A549 (cell line): ENCODE data around the gene EIF1AD. TPM values are rescaled to one million over a fixed set of nuclear protein-coding genes. Genes with fewer than 3 reads are reported as not detected.

Source experiments
- ATAC-seq, 2 experiments: fragments of 200-7000 bp in 1 of 2; fragments of >200 bp in 1 of 2; cut with Nextera tagmentation in 1 of 2; cut with Tn5 transposase in 1 of 2; 3 replicates each; pipeline versions ENCODE4 v1.8.0 to v1.9.1; 2018 to 2020; ENCODE audit warnings: mild to moderate bottlenecking in 1 of 2, moderate library complexity in 1 of 2
- CTCF ChIA-PET: fragments of 300-600 bp; sonication (Branson Sonifier 250); formaldehyde crosslinking; extraction: SDS; loops from one replicate; lab custom pipeline; 2021; ENCODE audit warnings: antibody characterized with exemption, inconsistent platforms; lab: Yijun Ruan, JAX
- POLR2A ChIA-PET: fragments of 350-600 bp; formaldehyde crosslinking; extraction: SDS; loops from one replicate; lab custom pipeline; 2021; ENCODE audit warnings: antibody characterized with exemption, inconsistent platforms; lab: Yijun Ruan, JAX
- DNase-seq, 2 experiments: peaks; one replicate each; pipeline versions ENCODE4 v3.0.0 to v3.0.0-alpha.2; 2011 to 2016; ENCODE audit warnings: low read depth in 1 of 2, low spot score in 1 of 2
- FAIRE-seq: peaks from 2 replicates; lab custom pipeline; 2011; peaks lifted over from hg19 to GRCh38; lab: Jason Lieb, UNC
- H3K27ac ChIP-seq, 2 experiments: fragments of >200 bp; sonication (Bioruptor Twin); formaldehyde crosslinking; 3 replicates each; pipeline ENCODE4 v1.5.1; 2016 to 2017
- H3K4me1 ChIP-seq: fragments of >200 bp; sonication (Bioruptor Twin); formaldehyde crosslinking; 3 replicates; pipeline ENCODE4 v1.6.1; 2016
- H3K4me2 ChIP-seq: fragments of >200 bp; sonication (Bioruptor Twin); formaldehyde crosslinking; 3 replicates; pipeline ENCODE4 v1.6.1; 2016
- H3K4me3 ChIP-seq: fragments of >200 bp; sonication (Bioruptor Twin); formaldehyde crosslinking; 3 replicates; pipeline ENCODE4 v1.5.1; 2016
- H3K9me3 ChIP-seq: fragments of >200 bp; sonication (Bioruptor Twin); formaldehyde crosslinking; 3 replicates; pipeline ENCODE4 v1.6.1; 2016
- BHLHE40 ChIP-seq: IDR thresholded peaks from 2 replicates; pipeline ENCODE4 v1.6.1; 2012; ENCODE audit warnings: low read depth, low read length, inconsistent platforms
- EHMT2 ChIP-seq: fragments of 200-600 bp; sonication (generic); IDR thresholded peaks from 2 replicates; pipeline ENCODE4 v1.6.1; 2016; ENCODE audit warnings: antibody characterized with exemption, low read depth, mild to moderate bottlenecking, moderate library complexity
- ESRRA ChIP-seq: fragments of 150-350 bp; IDR thresholded peaks from 2 replicates; pipeline ENCODE4 v1.6.1; 2014; ENCODE audit warnings: mild to moderate bottlenecking, low read length, borderline replicate concordance
- FOSL2 ChIP-seq, 2 experiments: fragments of 450-650 bp in 1 of 2; fragments of >200 bp in 1 of 2; sonication (Bioruptor Twin) in 1 of 2; formaldehyde crosslinking; IDR thresholded peaks; 2 replicates each; pipeline versions ENCODE4 v1.5.0 to v1.6.1; 2016 to 2020; ENCODE audit warnings: mild to moderate bottlenecking in 1 of 2, moderate library complexity in 1 of 2
- FOXS1 ChIP-seq: fragments of 250-450 bp; sonication (Bioruptor Pico); IDR thresholded peaks from 2 replicates; pipeline ENCODE4 v1.5.0; 2020; ENCODE audit warnings: mild to moderate bottlenecking, moderate library complexity
- HOXA7 ChIP-seq: fragments of 250-450 bp; sonication (Bioruptor Pico); IDR thresholded peaks from 2 replicates; pipeline ENCODE4 v1.5.0; 2020; ENCODE audit warnings: mild to moderate bottlenecking, moderate library complexity
- KDM1A ChIP-seq: fragments of 200-600 bp; sonication (generic); IDR thresholded peaks from 2 replicates; pipeline ENCODE4 v1.6.1; 2016; ENCODE audit warnings: low read depth, mild to moderate bottlenecking
- MAFK ChIP-seq: fragments of 450-650 bp; IDR thresholded peaks from 2 replicates; pipeline ENCODE4 v1.6.1; 2014; ENCODE audit not compliant: partially characterized antibody
- MAZ ChIP-seq: fragments of 150-350 bp; IDR thresholded peaks from 2 replicates; pipeline ENCODE4 v1.6.1; 2014; ENCODE audit warnings: antibody characterized with exemption, low read depth, low read length, borderline replicate concordance
- NR3C1 ChIP-seq: fragments of >200 bp; sonication (Bioruptor Twin); formaldehyde crosslinking; IDR thresholded peaks from 3 replicates; pipeline ENCODE4 v1.6.1; 2017
- POLR2A ChIP-seq: IDR thresholded peaks from 2 replicates; pipeline ENCODE4 v1.6.1; 2012; ENCODE audit warnings: mild to moderate bottlenecking, low read length
- POLR2AphosphoS2 ChIP-seq: conservative IDR thresholded peaks from 2 replicates; pipeline ENCODE4 v1.6.1; 2012; ENCODE audit warnings: low read length, improper control_type of control experiment, inconsistent platforms
- RAD21 ChIP-seq, 2 experiments: fragments of >200 bp in 1 of 2; sonication (Bioruptor Twin) in 1 of 2; formaldehyde crosslinking in 1 of 2; IDR thresholded peaks in 1 of 2; conservative IDR thresholded peaks in 1 of 2; 2 replicates in 1 of 2; 3 replicates in 1 of 2; pipeline ENCODE4 v1.6.1; 2012 to 2018; ENCODE audit warnings: inconsistent platforms in 1 of 2
- RFX5 ChIP-seq: fragments of 450-650 bp; IDR thresholded peaks from 2 replicates; pipeline ENCODE4 v1.7.1; 2014; ENCODE audit warnings: antibody characterized with exemption, mild to moderate bottlenecking, moderate library complexity
- RNF2 ChIP-seq: fragments of 200-600 bp; sonication (generic); IDR thresholded peaks from 2 replicates; pipeline ENCODE4 v1.6.1; 2016; ENCODE audit warnings: low read depth, mild to moderate bottlenecking, antibody characterized with exemption, moderate library complexity, borderline replicate concordance
- SMC3 ChIP-seq: fragments of >200 bp; sonication (Bioruptor Twin); formaldehyde crosslinking; IDR thresholded peaks from 3 replicates; pipeline ENCODE4 v1.6.1; 2018; ENCODE audit warnings: inconsistent platforms
- SREBF2 ChIP-seq: fragments of 450-650 bp; IDR thresholded peaks from 2 replicates; pipeline ENCODE4 v1.6.1; 2014; ENCODE audit warnings: mild to moderate bottlenecking, moderate library complexity
- TP53 ChIP-seq: fragments of 250-450 bp; sonication (Bioruptor Pico); IDR thresholded peaks from 2 replicates; pipeline ENCODE4 v1.5.0; 2021; ENCODE audit warnings: mild to moderate bottlenecking, moderate library complexity
- ZC3H11A ChIP-seq: fragments of 450-650 bp; IDR thresholded peaks from 2 replicates; pipeline ENCODE4 v1.6.1; 2014; ENCODE audit warnings: antibody characterized with exemption, mild to moderate bottlenecking
- WGBS: methylation state at CpG from one replicate; pipeline ENCODE4 v1.1.6; 2017; ENCODE audit errors: missing lambda C conversion rate; 5-methylcytosine and 5-hydroxymethylcytosine counted together
- polyA plus RNA-seq, 4 experiments: library from polyadenylated mRNA; depleted of rRNA in 3 of 4; stranded (reverse); fragments of >200 nt; fragmentation: RNase III in 1 of 4; extraction: RNeasy Plus Mini Kit Qiagen cat#74134 plus additional on column Dnase treatment in 1 of 4; gene quantifications; 2 replicates in 3 of 4; 3 replicates in 1 of 4; pipeline ENCODE4 v1.2.3, GENCODE V29; 2011 to 2017
- TF ChIP-seq, protein P1 (sequence below): IDR thresholded peaks from 2 replicates; pipeline ENCODE4 v1.6.1; 2012; ENCODE audit warnings: low read depth, borderline replicate concordance
- TF ChIP-seq, protein P2 (sequence below): fragments of >200 bp; sonication (Bioruptor Twin); formaldehyde crosslinking; IDR thresholded peaks from 2 replicates; pipeline ENCODE4 v1.6.1; 2016
- TF ChIP-seq, protein P3 (sequence below): fragments of >200 bp; sonication (Bioruptor Twin); formaldehyde crosslinking; IDR thresholded peaks from 3 replicates; pipeline ENCODE4 v1.5.1; 2016
- TF ChIP-seq, protein P4 (sequence below): fragments of 200-600 bp; sonication (generic); IDR thresholded peaks from 2 replicates; pipeline ENCODE4 v1.6.1; 2016; ENCODE audit warnings: antibody characterized with exemption, mild to moderate bottlenecking, moderate library complexity

EIF1AD gene
- polyA plus RNA-seq, 2 of the 4 experiments (the other 2 are of a cell fraction), result 38.6 to 41.0 TPM

DNA sequence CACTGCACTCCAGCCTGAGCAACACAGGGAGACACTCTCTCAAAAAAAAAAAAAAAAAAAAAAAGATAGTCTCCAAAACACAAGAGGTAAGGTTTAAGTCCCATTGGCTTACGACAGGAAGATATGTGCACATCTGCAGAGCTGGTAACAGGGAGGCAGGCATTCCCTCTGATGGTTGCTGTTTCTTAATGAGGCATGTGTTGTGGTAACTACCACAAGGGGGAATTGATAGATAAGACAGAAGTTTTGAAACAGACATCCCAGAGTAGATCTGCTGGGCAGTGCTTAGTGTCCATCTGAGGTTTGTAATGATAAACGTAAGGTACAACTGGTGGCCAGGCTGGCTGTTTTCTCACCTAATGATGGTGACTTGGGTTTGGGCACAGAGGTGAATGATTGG, 4.7 kb downstream of the EIF1AD start:
- POLR2A ChIA-PET, result no interaction called here
- ATAC-seq, result no peak
- 95% methylated on average over 2 of the region's 2 CpGs for WGBS
- no peak for TF ChIP-seq ZC3H11A
- no peak for TF ChIP-seq HOXA7 (CRISPR knock-in tag)
- TF ChIP-seq RAD21 (conservative IDR thresholded peaks at IDR 0.05 in 1 of 2, IDR thresholded peaks at IDR 0.05 in 1 of 2), result no peak
- TF ChIP-seq, protein P1, sequence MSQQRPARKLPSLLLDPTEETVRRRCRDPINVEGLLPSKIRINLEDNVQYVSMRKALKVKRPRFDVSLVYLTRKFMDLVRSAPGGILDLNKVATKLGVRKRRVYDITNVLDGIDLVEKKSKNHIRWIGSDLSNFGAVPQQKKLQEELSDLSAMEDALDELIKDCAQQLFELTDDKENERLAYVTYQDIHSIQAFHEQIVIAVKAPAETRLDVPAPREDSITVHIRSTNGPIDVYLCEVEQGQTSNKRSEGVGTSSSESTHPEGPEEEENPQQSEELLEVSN, result no peak
- TF ChIP-seq EHMT2, result no peak
- TF ChIP-seq POLR2AphosphoS2, result no peak
- TF ChIP-seq TP53 (CRISPR knock-in tag), result no peak
- TF ChIP-seq ESRRA, result no peak
- TF ChIP-seq, protein P2, sequence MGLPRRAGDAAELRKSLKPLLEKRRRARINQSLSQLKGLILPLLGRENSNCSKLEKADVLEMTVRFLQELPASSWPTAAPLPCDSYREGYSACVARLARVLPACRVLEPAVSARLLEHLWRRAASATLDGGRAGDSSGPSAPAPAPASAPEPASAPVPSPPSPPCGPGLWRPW, result no peak
- TF ChIP-seq MAZ, result no peak
- TF ChIP-seq NR3C1, result no peak
- no peak for TF ChIP-seq SREBF2
- TF ChIP-seq RNF2, result no peak
- TF ChIP-seq FOXS1, result no peak
- no peak for TF ChIP-seq BHLHE40
- no peak for TF ChIP-seq MAFK
- no peak for TF ChIP-seq KDM1A
- no peak for TF ChIP-seq FOSL2 (IDR thresholded peaks at IDR 0.05)
- no peak for TF ChIP-seq FOSL2 (CRISPR knock-in tag; IDR thresholded peaks at IDR 0.05)
- TF ChIP-seq, all 56 proteins: peak for 0
- Histone ChIP-seq H3K27ac (no peak overlapping the region), H3K4me3 (no peak overlapping the region), H3K4me2 (no peak overlapping the region), H3K9me3 (no peaks in the 10 kb centered on the region), H3K4me1 (peaks cover 8% of the 10 kb centered on the region; the same call in 2 of the 3 replicates)
- CTCF ChIA-PET, result interaction anchor here (1.2 to 2.2 kb wide), 2 partner anchors 8 to 113 kb away, joined by 3 to 10 read pairs; no protein-coding TSS in a partner anchor
- DNase-seq, result no peak
- no peak for FAIRE-seq

DNA sequence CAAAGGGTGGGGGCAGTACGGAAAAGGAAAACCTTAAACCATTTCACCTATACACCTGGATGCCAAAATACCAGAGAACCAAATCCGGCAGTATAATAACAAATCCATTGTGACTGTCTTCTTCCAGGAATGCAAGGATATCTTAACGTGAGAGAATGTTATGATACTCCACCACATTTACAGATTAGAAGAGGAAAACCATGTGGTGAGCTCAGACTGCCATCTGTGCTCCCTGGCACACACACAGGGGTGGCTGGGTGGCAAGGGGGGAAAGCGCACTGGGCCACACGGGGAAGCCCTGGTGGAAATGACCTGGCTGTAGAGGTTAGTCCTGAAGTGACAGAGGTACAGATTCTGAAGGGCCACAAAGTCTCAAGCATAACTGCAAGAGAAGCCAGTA, 9.9 kb downstream of the EIF1AD start:
- Histone ChIP-seq H3K27ac (no peak overlapping the region), H3K4me2 (no peak overlapping the region), H3K4me1 (no peaks in the 10 kb centered on the region)
- ATAC-seq (no peak), DNase-seq (no peak)
- no peak for TF ChIP-seq RAD21 (conservative IDR thresholded peaks at IDR 0.05 in 1 of 2, IDR thresholded peaks at IDR 0.05 in 1 of 2)
- TF ChIP-seq, all 56 proteins: peak for 0
- 83% methylated on average over 5 of the region's 5 CpGs for WGBS
- Histone ChIP-seq H3K4me3 (no peak overlapping the region), H3K9me3 (no peaks in the 10 kb centered on the region)
- POLR2A ChIA-PET, result no interaction called here
- no peak for FAIRE-seq
- CTCF ChIA-PET, result interaction anchor here (0.8 to 5.7 kb wide), 10 partner anchors 31 to 286 kb away, joined by 3 to 171 read pairs (median 4); partner anchors contain the start of genes AP5B1, CCDC85B, FIBP and FOSL1

DNA sequence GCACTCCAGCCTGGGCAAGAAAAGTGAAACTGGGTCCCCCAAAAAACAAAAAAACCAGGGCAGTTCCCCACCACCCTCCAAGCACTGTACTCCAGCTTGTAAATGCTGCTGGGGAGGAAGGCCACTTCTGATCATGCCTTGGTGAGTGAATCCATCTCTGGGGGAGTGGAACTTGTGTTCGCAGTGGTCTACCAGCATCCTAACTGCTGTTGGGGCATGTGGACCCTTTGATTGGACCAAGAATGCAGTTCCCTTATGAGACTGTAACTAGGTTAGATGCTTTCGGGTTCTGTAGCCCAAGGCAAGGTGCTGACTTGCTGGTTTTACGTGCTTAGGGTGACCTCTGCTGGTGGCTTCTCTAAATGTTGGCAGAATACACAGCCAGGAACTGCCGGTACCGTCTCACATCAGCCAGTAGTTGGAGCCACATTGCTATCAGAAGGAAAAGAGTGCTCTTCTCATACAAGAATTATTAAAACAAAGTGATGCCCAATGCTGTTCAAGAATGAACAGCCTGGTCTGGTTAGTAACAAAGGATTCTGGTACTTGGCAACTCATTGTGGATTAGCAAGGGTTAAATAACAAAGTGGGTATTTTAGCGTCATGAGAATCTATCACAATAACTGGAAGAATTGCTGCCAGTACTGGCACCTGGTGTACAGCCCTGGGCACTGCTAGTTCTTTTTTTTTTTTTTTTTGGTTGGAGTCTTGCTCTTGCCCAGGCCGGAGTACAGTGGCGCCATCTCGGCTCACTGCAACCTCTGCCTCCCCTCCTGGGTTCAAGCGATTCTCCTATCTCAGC, 13.0 kb downstream of the EIF1AD start:
- CTCF ChIA-PET, result interaction anchor here (0.6 to 5.7 kb wide), 64 partner anchors 9 to 350 kb away, joined by 3 to 171 read pairs (median 4); partner anchors contain the start of genes AP5B1, CCDC85B, CTSW and EFEMP2
- Histone ChIP-seq H3K27ac (no peak overlapping the region), H3K4me3 (no peak overlapping the region)

More for the DNA sequence above, 13.0 kb downstream of the EIF1AD start:
- FAIRE-seq, result peak; percentile 98
- POLR2A ChIA-PET, result interaction anchor here (0.6 to 1.0 kb wide), 2 partner anchors 101 to 130 kb away, joined by 3 to 4 read pairs; partner anchors contain the start of gene FIBP
- WGBS, result 19% methylated on average over 9 of the region's 10 CpGs
- DNase-seq, result peak; percentile 89 to 96
- TF ChIP-seq RAD21 (conservative IDR thresholded peaks at IDR 0.05 in 1 of 2, IDR thresholded peaks at IDR 0.05 in 1 of 2) (peak; percentile 95 to 98), POLR2A (no peak), SMC3 (peak; percentile 85), RFX5 (peak; percentile 64; the same call in 1 of the 2 replicates), MAFK (peak; percentile 89)
- TF ChIP-seq, protein P3, sequence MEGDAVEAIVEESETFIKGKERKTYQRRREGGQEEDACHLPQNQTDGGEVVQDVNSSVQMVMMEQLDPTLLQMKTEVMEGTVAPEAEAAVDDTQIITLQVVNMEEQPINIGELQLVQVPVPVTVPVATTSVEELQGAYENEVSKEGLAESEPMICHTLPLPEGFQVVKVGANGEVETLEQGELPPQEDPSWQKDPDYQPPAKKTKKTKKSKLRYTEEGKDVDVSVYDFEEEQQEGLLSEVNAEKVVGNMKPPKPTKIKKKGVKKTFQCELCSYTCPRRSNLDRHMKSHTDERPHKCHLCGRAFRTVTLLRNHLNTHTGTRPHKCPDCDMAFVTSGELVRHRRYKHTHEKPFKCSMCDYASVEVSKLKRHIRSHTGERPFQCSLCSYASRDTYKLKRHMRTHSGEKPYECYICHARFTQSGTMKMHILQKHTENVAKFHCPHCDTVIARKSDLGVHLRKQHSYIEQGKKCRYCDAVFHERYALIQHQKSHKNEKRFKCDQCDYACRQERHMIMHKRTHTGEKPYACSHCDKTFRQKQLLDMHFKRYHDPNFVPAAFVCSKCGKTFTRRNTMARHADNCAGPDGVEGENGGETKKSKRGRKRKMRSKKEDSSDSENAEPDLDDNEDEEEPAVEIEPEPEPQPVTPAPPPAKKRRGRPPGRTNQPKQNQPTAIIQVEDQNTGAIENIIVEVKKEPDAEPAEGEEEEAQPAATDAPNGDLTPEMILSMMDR, result peak; percentile 99
- TF ChIP-seq, protein P4, sequence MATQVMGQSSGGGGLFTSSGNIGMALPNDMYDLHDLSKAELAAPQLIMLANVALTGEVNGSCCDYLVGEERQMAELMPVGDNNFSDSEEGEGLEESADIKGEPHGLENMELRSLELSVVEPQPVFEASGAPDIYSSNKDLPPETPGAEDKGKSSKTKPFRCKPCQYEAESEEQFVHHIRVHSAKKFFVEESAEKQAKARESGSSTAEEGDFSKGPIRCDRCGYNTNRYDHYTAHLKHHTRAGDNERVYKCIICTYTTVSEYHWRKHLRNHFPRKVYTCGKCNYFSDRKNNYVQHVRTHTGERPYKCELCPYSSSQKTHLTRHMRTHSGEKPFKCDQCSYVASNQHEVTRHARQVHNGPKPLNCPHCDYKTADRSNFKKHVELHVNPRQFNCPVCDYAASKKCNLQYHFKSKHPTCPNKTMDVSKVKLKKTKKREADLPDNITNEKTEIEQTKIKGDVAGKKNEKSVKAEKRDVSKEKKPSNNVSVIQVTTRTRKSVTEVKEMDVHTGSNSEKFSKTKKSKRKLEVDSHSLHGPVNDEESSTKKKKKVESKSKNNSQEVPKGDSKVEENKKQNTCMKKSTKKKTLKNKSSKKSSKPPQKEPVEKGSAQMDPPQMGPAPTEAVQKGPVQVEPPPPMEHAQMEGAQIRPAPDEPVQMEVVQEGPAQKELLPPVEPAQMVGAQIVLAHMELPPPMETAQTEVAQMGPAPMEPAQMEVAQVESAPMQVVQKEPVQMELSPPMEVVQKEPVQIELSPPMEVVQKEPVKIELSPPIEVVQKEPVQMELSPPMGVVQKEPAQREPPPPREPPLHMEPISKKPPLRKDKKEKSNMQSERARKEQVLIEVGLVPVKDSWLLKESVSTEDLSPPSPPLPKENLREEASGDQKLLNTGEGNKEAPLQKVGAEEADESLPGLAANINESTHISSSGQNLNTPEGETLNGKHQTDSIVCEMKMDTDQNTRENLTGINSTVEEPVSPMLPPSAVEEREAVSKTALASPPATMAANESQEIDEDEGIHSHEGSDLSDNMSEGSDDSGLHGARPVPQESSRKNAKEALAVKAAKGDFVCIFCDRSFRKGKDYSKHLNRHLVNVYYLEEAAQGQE, result no peak
- H3K4me1 ChIP-seq, result no peaks in the 10 kb centered on the region
- no peaks in the 10 kb centered on the region for H3K9me3 ChIP-seq
- no peak overlapping the region; the same call in 2 of the 3 replicates for H3K4me2 ChIP-seq
- peak; percentile 96 to 98 for ATAC-seq
